GM23338 (cell line): ENCODE measurements around the gene MUC5B. TPM values are rescaled to one million over a fixed set of nuclear protein-coding genes. Genes with fewer than 3 reads are reported as not detected.

ENCODE experiments used
- ATAC-seq: fragments of 200-7000 bp; cut with Tn5 transposase; 3 replicates; pipeline ENCODE4 v1.9.1; 2020
- DNase-seq: peaks from one replicate; pipeline ENCODE4 v3.0.0-alpha.2; 2015; ENCODE audit warnings: low spot score
- H2AFZ ChIP-seq: fragments of 200-600 bp; sonication (generic); 2 replicates; pipeline ENCODE4 v1.8.0; 2016; ENCODE audit warnings: antibody characterized with exemption, mild to moderate bottlenecking, moderate library complexity
- H3F3A ChIP-seq: fragments of 200-600 bp; sonication (generic); replicated peaks from 2 replicates; pipeline ENCODE4 v1.8.0; 2017; ENCODE audit warnings: antibody characterized with exemption, mixed run types, low read depth
- H3K27ac ChIP-seq: fragments of 200-600 bp; sonication (generic); 2 replicates; pipeline ENCODE4 v1.6.1; 2016; ENCODE audit warnings: low read depth
- H3K27me3 ChIP-seq: fragments of 200-600 bp; sonication (generic); 2 replicates; pipeline ENCODE4 v1.8.0; 2016; ENCODE audit warnings: mild to moderate bottlenecking, mixed run types, moderate library complexity; ENCODE audit not compliant: insufficient read depth
- H3K36me3 ChIP-seq: fragments of 200-600 bp; sonication (generic); 2 replicates; pipeline ENCODE4 v1.8.0; 2016; ENCODE audit warnings: mild to moderate bottlenecking; ENCODE audit not compliant: insufficient read depth
- H3K4me1 ChIP-seq: fragments of 200-600 bp; sonication (generic); 2 replicates; pipeline ENCODE4 v1.8.0; 2016; ENCODE audit warnings: mild to moderate bottlenecking, moderate library complexity; ENCODE audit not compliant: insufficient read depth
- H3K4me2 ChIP-seq: fragments of 200-600 bp; sonication (generic); 2 replicates; pipeline ENCODE4 v1.7.1; 2017; ENCODE audit warnings: mixed run types
- H3K4me3 ChIP-seq: fragments of 200-600 bp; sonication (generic); 2 replicates; pipeline ENCODE4 v1.6.1; 2016; ENCODE audit warnings: mixed run types
- H3K79me2 ChIP-seq: fragments of 200-600 bp; sonication (generic); replicated peaks from 2 replicates; pipeline ENCODE4 v1.8.0; 2017; ENCODE audit warnings: mild to moderate bottlenecking; ENCODE audit not compliant: insufficient read depth
- H3K9me2 ChIP-seq: fragments of 200-600 bp; sonication (generic); 2 replicates; pipeline ENCODE4 v1.8.0; 2017; ENCODE audit not compliant: insufficient read depth
- H4K20me1 ChIP-seq: fragments of 200-600 bp; sonication (generic); replicated peaks from 2 replicates; pipeline ENCODE4 v1.8.0; 2017; ENCODE audit warnings: mild to moderate bottlenecking; ENCODE audit not compliant: insufficient read depth
- H3K27ac Mint-ChIP-seq: 2 replicates; pipeline ENCODE4 v1.8.0; 2020; ENCODE audit warnings: inconsistent platforms, mild to moderate bottlenecking, moderate library complexity, mixed read lengths
- H3K27me3 Mint-ChIP-seq: 3 replicates; pipeline ENCODE4 v1.8.0; 2022; ENCODE audit warnings: low read depth, mild to moderate bottlenecking, moderate library complexity, mixed read lengths, inconsistent platforms; ENCODE audit not compliant: insufficient read depth, poor library complexity
- H3K36me3 Mint-ChIP-seq: 3 replicates; pipeline ENCODE4 v1.8.0; 2021; ENCODE audit warnings: low read depth, mild to moderate bottlenecking, inconsistent platforms, moderate library complexity, mixed read lengths
- H3K4me1 Mint-ChIP-seq: 3 replicates; pipeline ENCODE4 v1.8.0; 2020; ENCODE audit warnings: mild to moderate bottlenecking, inconsistent platforms, mixed read lengths
- H3K4me3 Mint-ChIP-seq: 3 replicates; pipeline ENCODE4 v1.8.0; 2021; ENCODE audit warnings: moderate library complexity, mild to moderate bottlenecking, inconsistent platforms, mixed read lengths
- H3K9me3 Mint-ChIP-seq: 3 replicates; pipeline ENCODE4 v1.8.0; 2020; ENCODE audit warnings: moderate library complexity, mild to moderate bottlenecking, inconsistent platforms, mixed read lengths
- CREB1 ChIP-seq: fragments of 250-450 bp; sonication (Bioruptor Pico); IDR thresholded peaks from 2 replicates; pipeline ENCODE4 v1.5.0; 2020; ENCODE audit warnings: low read depth, mild to moderate bottlenecking, moderate library complexity
- CTCF ChIP-seq, 2 experiments: fragments of 200-600 bp in 1 of 2; sonication (generic) in 1 of 2; conservative IDR thresholded peaks; 2 replicates each; pipeline versions ENCODE4 v1.5.1 to v1.6.1; 2016 to 2017; ENCODE audit warnings: antibody characterized with exemption in 2 of 2, low read depth in 2 of 2, mild to moderate bottlenecking in 2 of 2, moderate library complexity in 1 of 2
- EZH2 ChIP-seq: fragments of 200-600 bp; sonication (generic); IDR thresholded peaks from one replicate; pipeline ENCODE4 v1.8.0; 2017; ENCODE audit warnings: antibody characterized with exemption, mild to moderate bottlenecking, low read depth; ENCODE audit not compliant: unreplicated experiment
- EZH2phosphoT487 ChIP-seq: fragments of 200-600 bp; sonication (generic); IDR thresholded peaks from one replicate; pipeline ENCODE4 v1.8.1; 2018; ENCODE audit warnings: antibody characterized with exemption; ENCODE audit not compliant: unreplicated experiment
- NANOG ChIP-seq: IDR thresholded peaks from 2 replicates; pipeline ENCODE4 v1.6.1; 2016; ENCODE audit warnings: antibody characterized with exemption, borderline replicate concordance
- REST ChIP-seq: IDR thresholded peaks from one replicate; pipeline ENCODE4 v1.6.1; 2018; ENCODE audit warnings: antibody characterized with exemption; ENCODE audit not compliant: unreplicated experiment
- STAT1 ChIP-seq: IDR thresholded peaks from one replicate; pipeline ENCODE4 v1.6.1; 2016; ENCODE audit warnings: antibody characterized with exemption; ENCODE audit not compliant: unreplicated experiment
- ZNF331 ChIP-seq: fragments of 250-450 bp; sonication (Bioruptor Pico); IDR thresholded peaks from 2 replicates; pipeline ENCODE4 v1.5.0; 2020; ENCODE audit warnings: low read depth, mild to moderate bottlenecking, moderate library complexity
- ZNF462 ChIP-seq: fragments of 250-450 bp; sonication (Bioruptor Pico); IDR thresholded peaks from 2 replicates; pipeline ENCODE4 v1.5.0; 2020; ENCODE audit warnings: mild to moderate bottlenecking, moderate library complexity
- polyA plus RNA-seq: library from polyadenylated mRNA; unstranded; fragments of >200 nt; fragmentation: Nextera tagmentation; extraction: Ambion mirVana; gene quantifications from 2 replicates; pipeline ENCODE4 v1.2.1, GENCODE V29; 2016
- total RNA-seq: library from RNA; depleted of rRNA; stranded (reverse); fragments of >200 nt; shearing (Covaris generic); gene quantifications from 2 replicates; pipeline ENCODE4 v1.2.3, GENCODE V29; 2014

MUC5B gene
- total and polyA plus RNA-seq, 2 experiments from 2014 or later: 0.18 to 0.90 TPM

- no peak overlapping the region for H3K27ac ChIP-seq
- ATAC-seq (peak; percentile 7), DNase-seq (peak; percentile 60)
- Mint-ChIP-seq H3K27me3 (peaks cover 2% of the 10 kb centered on the region), H3K36me3 (no peaks in the 10 kb centered on the region), H3K27ac (no peak overlapping the region), H3K9me3 (no peaks in the 10 kb centered on the region), H3K4me1 (peaks cover 3% of the 10 kb centered on the region), H3K4me3 (no peak overlapping the region)
- no peaks in the 10 kb centered on the region for H3F3A ChIP-seq
- H3K4me3 ChIP-seq: no peak overlapping the region
- no peaks in the 10 kb centered on the region for H3K4me1 ChIP-seq
- H3K27me3 ChIP-seq: no peaks in the 10 kb centered on the region
- no peaks in the 10 kb centered on the region for H3K9me2 ChIP-seq
- no peaks in the 10 kb centered on the region for H3K79me2 ChIP-seq
- TF ChIP-seq ZNF331: no peak
- TF ChIP-seq CTCF (conservative IDR thresholded peaks at IDR 0.05; ENCODE audit: low read depth in 2 of 2): peak; percentile 42 to 65
- no peak for TF ChIP-seq EZH2
- no peak for TF ChIP-seq NANOG
- no peak overlapping the region for H3K4me2 ChIP-seq
- no peak overlapping the region for H2AFZ ChIP-seq
- H4K20me1 ChIP-seq: no peaks in the 10 kb centered on the region
- H3K36me3 ChIP-seq: no peaks in the 10 kb centered on the region
Measured at GRCh38 chr11:1226226-1226985, 3.5 kb downstream of the MUC5B start.

GRCh38 chr11:1226986-1227550, 4.2 kb downstream of the MUC5B start:
- Histone ChIP-seq H3K4me1 (no peaks in the 10 kb centered on the region), H3K27me3 (no peaks in the 10 kb centered on the region), H4K20me1 (no peaks in the 10 kb centered on the region), H3K79me2 (no peaks in the 10 kb centered on the region), H3K4me3 (no peak overlapping the region), H3F3A (no peaks in the 10 kb centered on the region), H3K36me3 (no peaks in the 10 kb centered on the region), H2AFZ (no peak overlapping the region), H3K9me2 (no peaks in the 10 kb centered on the region), H3K27ac (no peak overlapping the region), H3K4me2 (no peak overlapping the region)
- DNase-seq: peak; percentile 71
- H3K4me1 Mint-ChIP-seq: peaks cover 3% of the 10 kb centered on the region
- peaks cover 1% of the 10 kb centered on the region for H3K27me3 Mint-ChIP-seq
- H3K27ac Mint-ChIP-seq: no peak overlapping the region
- no peaks in the 10 kb centered on the region for H3K9me3 Mint-ChIP-seq
- peak; percentile 61 for ATAC-seq
- H3K36me3 Mint-ChIP-seq: no peaks in the 10 kb centered on the region
- H3K4me3 Mint-ChIP-seq: no peak overlapping the region
- TF ChIP-seq ZNF331 (no peak), STAT1 (no peak), REST (no peak), EZH2phosphoT487 (no peak), CREB1 (no peak), ZNF462 (CRISPR knock-in tag) (no peak)
